ENCODE data around the gene BRPF1. TPM values are rescaled to one million over a fixed set of nuclear protein-coding genes. Genes with fewer than 3 reads are reported as not detected.
A peak's percentile ranks its signal among the peaks of the same experiment; 100 is the strongest.
"Not testable (repeated sequence)": the region's sequence is repeated elsewhere in the genome, so short reads cannot be mapped to it uniquely, and the experiment has no call there.

The BRPF1 gene
- total RNA-seq, 3 donors from 2014 or later, result 14.3 to 23.7 (median 15.6) TPM

- no peaks in the 10 kb centered on the region for H3K9me3 ChIP-seq
- DNase-seq, result peak; percentile 85 to 87 (median 86)
- H3K4me3 ChIP-seq, result peak overlapping the region; percentile 34
- no peak for TF ChIP-seq CTCF (IDR thresholded peaks at IDR 0.05)
- H3K4me1 ChIP-seq (ENCODE audit: low read depth), result peaks cover 15% of the 10 kb centered on the region
- peaks cover 2% of the 10 kb centered on the region for H3K36me3 ChIP-seq (ENCODE audit: low read depth)
- intact Hi-C loops (cut with DNase I, micrococcal nuclease), result no loop called here
- ATAC-seq, result peak; percentile 39
Observed at GRCh38 chr3:9770276-9770812, 38.8 kb downstream of the BRPF1 start.

- H3K4me1 ChIP-seq (ENCODE audit: low read depth), result peaks cover 15% of the 10 kb centered on the region
- intact Hi-C loops (cut with DNase I, micrococcal nuclease); H3K36me3 ChIP-seq (ENCODE audit: low read depth); DNase-seq; ATAC-seq; H3K9me3 ChIP-seq; H3K4me3 ChIP-seq: not testable (repeated sequence)
Observed at GRCh38 chr3:9771007-9771406, 39.5 kb downstream of the BRPF1 start.

GRCh38 chr3:9776896-9777693, 45.6 kb downstream of the BRPF1 start:
- Histone ChIP-seq H3K4me1 (ENCODE audit: low read depth) (peaks cover 9% of the 10 kb centered on the region), H3K9me3 (no peaks in the 10 kb centered on the region), H3K36me3 (ENCODE audit: low read depth) (no peaks in the 10 kb centered on the region), H3K4me3 (no peak overlapping the region)
- ATAC-seq, result no peak
- no peak for TF ChIP-seq CTCF (IDR thresholded peaks at IDR 0.05)
- DNase-seq, result no peak
- intact Hi-C loops (cut with DNase I, micrococcal nuclease), result no loop called here

GRCh38 chr3:9777694-9778021, 46.1 kb downstream of the BRPF1 start:
- Histone ChIP-seq H3K36me3 (ENCODE audit: low read depth) (no peaks in the 10 kb centered on the region), H3K4me3 (no peak overlapping the region), H3K9me3 (no peaks in the 10 kb centered on the region), H3K4me1 (ENCODE audit: low read depth) (peaks cover 9% of the 10 kb centered on the region)
- TF ChIP-seq CTCF (IDR thresholded peaks at IDR 0.05), result no peak
- intact Hi-C loops (cut with DNase I, micrococcal nuclease), result no loop called here
- no peak for ATAC-seq
- DNase-seq, result no peak

GRCh38 chr3:9778143-9779074, 46.9 kb downstream of the BRPF1 start:
- H3K36me3 ChIP-seq (ENCODE audit: low read depth), result no peaks in the 10 kb centered on the region
- intact Hi-C loops (cut with DNase I, micrococcal nuclease), result no loop called here
- no peak for TF ChIP-seq CTCF (IDR thresholded peaks at IDR 0.05)
- no peaks in the 10 kb centered on the region for H3K9me3 ChIP-seq
- H3K4me3 ChIP-seq, result no peak overlapping the region
- DNase-seq, result no peak
- H3K4me1 ChIP-seq (ENCODE audit: low read depth), result peaks cover 9% of the 10 kb centered on the region
- peak; percentile 73 for ATAC-seq
